BLaER1 treated with 17β-estradiol and CSF1 and Interleukin-3, amounts not matched to agents 10 nM and 100 nM (cell line): ENCODE measurements around the gene HDGF.

ENCODE experiments used
- H3K27ac ChIP-seq, 11 experiments: shearing (Covaris generic); formaldehyde crosslinking; 2 replicates each; pipeline ENCODE4 v1.8.1; 2022
- H3K27me3 ChIP-seq, 11 experiments: shearing (Covaris generic); formaldehyde crosslinking; 2 replicates each; pipeline ENCODE4 v1.8.1; 2022
- H3K36me3 ChIP-seq, 11 experiments: shearing (Covaris generic); formaldehyde crosslinking; 2 replicates each; pipeline ENCODE4 v1.8.1; 2022
- H3K4me1 ChIP-seq, 10 experiments: shearing (Covaris generic); formaldehyde crosslinking; 2 replicates each; pipeline ENCODE4 v1.8.1; 2022
- H3K4me2 ChIP-seq, 11 experiments: shearing (Covaris generic); formaldehyde crosslinking; 2 replicates each; pipeline ENCODE4 v1.8.1; 2022
- H3K4me3 ChIP-seq, 10 experiments: shearing (Covaris generic); formaldehyde crosslinking; 2 replicates each; pipeline ENCODE4 v1.8.1; 2022
- H3K9ac ChIP-seq, 11 experiments: shearing (Covaris generic); formaldehyde crosslinking; 2 replicates each; pipeline ENCODE4 v1.8.1; 2022
- H3K9me3 ChIP-seq, 11 experiments: shearing (Covaris generic); formaldehyde crosslinking; replicated peaks in 1 of 11; 2 replicates each; pipeline ENCODE4 v1.8.1; 2022
- H4K20me1 ChIP-seq, 11 experiments: shearing (Covaris generic); formaldehyde crosslinking; 2 replicates each; pipeline ENCODE4 v1.8.1; 2022
- Cebpa-rat ChIP-seq, 11 experiments: shearing (Covaris generic); IDR thresholded peaks; 2 replicates each; pipeline ENCODE4 v1.8.1; 2022

HDGF gene

GRCh38 chr1:156741481-156741983, 9.9 kb downstream of the HDGF start:
- peak overlapping the region; percentile 61 to 88 (median 78) for H3K27ac ChIP-seq
- peaks cover 55 to 81% (median 72%) of the 10 kb centered on the region in 11 experiments for H3K36me3 ChIP-seq
- H3K27me3 ChIP-seq = no peaks in the 10 kb centered on the region
- no peaks in the 10 kb centered on the region for H3K9me3 ChIP-seq
- peak overlapping the region in 8 of 10 experiments; percentile 13 to 83 (median 42); a peak in 6 of 20 replicates for H3K4me3 ChIP-seq
- H3K9ac ChIP-seq = peak overlapping the region in 9 of 11 experiments; percentile 34 to 90 (median 51); a peak in 12 of 22 replicates
- H3K4me1 ChIP-seq = peaks cover 40 to 65% (median 56%) of the 10 kb centered on the region in 10 experiments
- H3K4me2 ChIP-seq = peak overlapping the region; percentile 54 to 84 (median 68)
- H4K20me1 ChIP-seq = peaks cover 0 to 35% (median 29%) of the 10 kb centered on the region in 11 experiments; a peak in 18 of 22 replicates
- no peak for TF ChIP-seq Cebpa-rat (IDR thresholded peaks at IDR 0.05)

- Histone ChIP-seq H3K9me3 (no peaks in the 10 kb centered on the region), H3K4me3 (peak within 1 kb of the TSS; percentile 68 to 86 (median 78)), H3K27ac (peak within 1 kb of the TSS; percentile 69 to 92 (median 79)), H3K27me3 (no peaks in the 10 kb centered on the region), H3K9ac (peak within 1 kb of the TSS; percentile 79 to 92 (median 83)), H3K4me1 (peaks cover 34 to 59% (median 49%) of the 10 kb centered on the region in 10 experiments), H3K4me2 (peak within 1 kb of the TSS; percentile 82 to 97 (median 92)), H3K36me3 (peaks cover 60 to 81% (median 74%) of the 10 kb centered on the region in 11 experiments), H4K20me1 (peaks cover 0 to 29% (median 23%) of the 10 kb centered on the region in 11 experiments; a peak in 18 of 22 replicates)
- TF ChIP-seq Cebpa-rat (IDR thresholded peaks at IDR 0.05) = no peak
Observed at GRCh38 chr1:156740741-156741480, 10.6 kb downstream of the HDGF start, which contains the start of gene MRPL24. MRPL24 (minus strand) TSS chr1:156741088; CDS start chr1:156738704, 2,384 bp downstream.

GRCh38 chr1:156740237-156740740, 11.2 kb downstream of the HDGF start:
- H4K20me1 ChIP-seq = peaks cover 0 to 23% (median 17%) of the 10 kb centered on the region in 11 experiments; a peak in 18 of 22 replicates
- H3K27ac ChIP-seq = peak overlapping the region in 10 of 11 experiments; percentile 37 to 92 (median 80); a peak in 21 of 22 replicates
- peak overlapping the region; percentile 79 to 92 (median 83) for H3K9ac ChIP-seq
- H3K9me3 ChIP-seq = no peaks in the 10 kb centered on the region
- peaks cover 28 to 53% (median 43%) of the 10 kb centered on the region in 10 experiments for H3K4me1 ChIP-seq
- TF ChIP-seq Cebpa-rat (IDR thresholded peaks at IDR 0.05) = no peak
- no peaks in the 10 kb centered on the region for H3K27me3 ChIP-seq
- H3K4me2 ChIP-seq = peak overlapping the region; percentile 79 to 97 (median 92)
- peak overlapping the region; percentile 68 to 86 (median 78) for H3K4me3 ChIP-seq
- peaks cover 61 to 81% (median 74%) of the 10 kb centered on the region in 11 experiments for H3K36me3 ChIP-seq

GRCh38 chr1:156738916-156739315, 12.6 kb downstream of the HDGF start:
- Histone ChIP-seq H3K4me1 (peaks cover 21 to 41% (median 33%) of the 10 kb centered on the region in 10 experiments), H3K4me3 (no peak overlapping the region), H3K36me3 (peaks cover 57 to 79% (median 72%) of the 10 kb centered on the region in 11 experiments), H3K9ac (no peak overlapping the region), H3K4me2 (no peak overlapping the region), H3K9me3 (no peaks in the 10 kb centered on the region), H4K20me1 (peaks cover 0 to 12% (median 8%) of the 10 kb centered on the region in 11 experiments; a peak in 7 of 22 replicates), H3K27ac (no peak overlapping the region), H3K27me3 (no peaks in the 10 kb centered on the region)
- no peak for TF ChIP-seq Cebpa-rat (IDR thresholded peaks at IDR 0.05)

- Histone ChIP-seq H3K4me3 (no peak overlapping the region), H4K20me1 (peaks cover 0 to 7% (median 3%) of the 10 kb centered on the region in 11 experiments; a peak in 7 of 22 replicates), H3K4me2 (no peak overlapping the region), H3K9me3 (no peaks in the 10 kb centered on the region), H3K4me1 (peaks cover 21 to 36% (median 28%) of the 10 kb centered on the region in 10 experiments), H3K9ac (no peak overlapping the region), H3K27me3 (no peaks in the 10 kb centered on the region), H3K27ac (no peak overlapping the region), H3K36me3 (peaks cover 57 to 79% (median 72%) of the 10 kb centered on the region in 11 experiments)
- no peak for TF ChIP-seq Cebpa-rat (IDR thresholded peaks at IDR 0.05)
Observed at GRCh38 chr1:156738407-156738806, 13.1 kb downstream of the HDGF start.

- Histone ChIP-seq H3K9me3 (no peaks in the 10 kb centered on the region), H4K20me1 (peaks cover 0 to 4% (median 0%) of the 10 kb centered on the region in 11 experiments; a peak in 2 of 22 replicates), H3K4me2 (no peak overlapping the region), H3K4me3 (no peak overlapping the region), H3K27ac (no peak overlapping the region), H3K27me3 (no peaks in the 10 kb centered on the region), H3K4me1 (peaks cover 8 to 15% (median 10%) of the 10 kb centered on the region in 10 experiments), H3K36me3 (peaks cover 54 to 76% (median 65%) of the 10 kb centered on the region in 11 experiments), H3K9ac (peak overlapping the region in 3 of 11 experiments; percentile 1 to 33 (median 13); a peak in 2 of 22 replicates)
- TF ChIP-seq Cebpa-rat (IDR thresholded peaks at IDR 0.05) = no peak
Observed at GRCh38 chr1:156733989-156734584, 17.4 kb downstream of the HDGF start.

- Histone ChIP-seq H3K4me3 (peak within 1 kb of the TSS; percentile 66 to 98 (median 84)), H3K27me3 (no peaks in the 10 kb centered on the region), H4K20me1 (peaks cover 30 to 43% (median 37%) of the 10 kb centered on the region in 11 experiments), H3K4me1 (peaks cover 34 to 52% (median 46%) of the 10 kb centered on the region in 10 experiments), H3K4me2 (peak within 1 kb of the TSS; percentile 94 to 100 (median 97)), H3K27ac (peak within 1 kb of the TSS; percentile 65 to 87 (median 85)), H3K9me3 (no peaks in the 10 kb centered on the region), H3K36me3 (peaks cover 26 to 56% (median 37%) of the 10 kb centered on the region in 11 experiments), H3K9ac (peak within 1 kb of the TSS; percentile 80 to 91 (median 86))
- no peak for TF ChIP-seq Cebpa-rat (IDR thresholded peaks at IDR 0.05)
Observed at GRCh38 chr1:156728599-156729462, 22.6 kb downstream of the HDGF start, which contains the start of gene ISG20L2. ISG20L2 (minus strand) TSS chr1:156728766; CDS start chr1:156727652, 1,114 bp downstream.
